Right kidney (tissue), 1 donor: ENCODE results near the gene ABHD17C.
A peak's percentile ranks its signal among the peaks of the same experiment; 100 is the strongest.
"Not testable (repeated sequence)": the region's sequence is repeated elsewhere in the genome, so short reads cannot be mapped to it uniquely, and the experiment has no call there.

ENCODE experiments used
- DNase-seq: peaks from one replicate; pipeline ENCODE4 v3.0.0-alpha.2; 2016

Gene ABHD17C

GRCh38 chr15:80763235-80763634, 68.1 kb downstream of the ABHD17C start:
- DNase-seq: not testable (repeated sequence)

GRCh38 chr15:80764535-80764934, 69.4 kb downstream of the ABHD17C start:
- DNase-seq: no peak

GRCh38 chr15:80766275-80766674, 71.2 kb downstream of the ABHD17C start:
- no peak for DNase-seq

- DNase-seq: no peak
These were observed 73.0 kb downstream of the ABHD17C start for GRCh38 chr15:80768158-80768557.

DNA sequence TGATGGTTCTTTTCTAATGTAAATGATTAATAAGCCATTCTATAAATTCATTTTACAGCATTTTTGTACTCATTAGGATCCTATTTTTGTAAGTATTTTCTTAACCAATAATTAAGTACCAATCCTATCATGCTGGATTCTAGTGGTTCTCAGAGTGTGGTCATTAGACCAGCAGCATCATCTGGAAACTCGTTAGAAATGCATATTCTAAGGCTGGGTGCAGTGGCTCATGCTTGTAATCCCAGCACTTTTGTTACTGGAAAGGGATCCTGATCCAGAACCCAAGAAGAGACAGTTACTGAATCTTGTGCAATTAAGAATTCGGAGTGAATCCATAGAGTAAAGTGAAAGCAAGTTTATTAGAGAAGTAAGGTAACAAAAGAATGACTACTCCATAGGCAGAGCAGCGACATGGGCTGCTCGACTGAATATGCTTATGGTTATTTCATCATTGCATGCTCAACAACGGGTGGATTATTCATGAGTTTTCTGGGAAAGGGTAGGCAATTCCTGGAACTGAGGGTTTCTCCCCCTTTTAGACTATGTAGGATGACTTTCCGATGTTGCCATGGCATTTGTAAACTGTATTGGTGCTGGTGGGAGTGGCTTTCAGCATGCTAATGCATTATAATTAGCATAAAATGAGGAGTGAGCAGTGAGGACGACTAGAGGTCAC, 74.2 kb downstream of the ABHD17C start:
- DNase-seq: no peak

GRCh38 chr15:80769829-80770705, 75.0 kb downstream of the ABHD17C start:
- no peak for DNase-seq

GRCh38 chr15:80773122-80773551, 78.0 kb downstream of the ABHD17C start:
- no peak for DNase-seq

- DNase-seq: no peak
These were observed 78.8 kb downstream of the ABHD17C start for GRCh38 chr15:80773792-80774352.

GRCh38 chr15:80774486-80774885, 79.4 kb downstream of the ABHD17C start:
- DNase-seq: no peak

DNA sequence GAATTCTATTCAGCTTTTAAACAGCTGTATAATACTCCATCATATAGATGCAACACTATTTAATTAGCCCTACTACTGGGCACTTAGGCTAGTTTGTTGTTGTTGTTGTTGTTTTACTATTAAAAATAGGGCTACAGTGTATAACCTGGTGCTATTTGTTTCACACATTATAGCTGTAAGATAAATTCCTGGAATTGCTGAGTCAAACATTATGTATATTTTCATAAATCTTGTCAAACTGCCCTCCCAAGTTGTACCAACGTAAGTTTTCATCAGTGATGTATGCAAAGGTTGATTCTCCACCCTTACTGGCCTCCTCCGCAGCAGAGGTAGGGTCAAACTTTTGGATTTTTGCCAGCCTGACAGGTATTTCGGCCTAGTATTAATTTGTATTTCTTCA, 80.2 kb downstream of the ABHD17C start:
- no peak for DNase-seq

GRCh38 chr15:80776420-80777045, 81.4 kb downstream of the ABHD17C start:
- peak; percentile 37 for DNase-seq

DNA sequence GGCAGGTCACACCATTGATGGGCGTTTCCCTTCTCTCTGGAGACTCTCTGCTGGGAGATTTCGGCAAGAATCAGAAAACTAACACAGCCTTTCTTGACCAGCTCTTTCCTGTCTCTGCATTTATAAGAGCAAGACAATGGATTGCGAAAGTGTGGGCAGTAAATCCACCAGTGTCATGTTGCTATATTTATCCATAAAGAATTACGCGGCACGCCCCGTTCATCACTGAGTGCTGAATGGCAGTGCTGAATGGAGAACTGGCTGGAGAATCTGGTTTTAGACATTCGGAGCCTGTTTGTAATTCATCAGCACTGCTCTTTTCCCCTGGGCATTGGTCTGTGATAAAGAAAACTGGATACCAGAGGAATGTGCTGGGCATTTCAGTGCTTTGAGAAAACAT, 82.0 kb downstream of the ABHD17C start:
- DNase-seq: no peak

- peak; percentile 24 for DNase-seq
These were observed 82.9 kb downstream of the ABHD17C start for GRCh38 chr15:80777826-80778620.

DNA sequence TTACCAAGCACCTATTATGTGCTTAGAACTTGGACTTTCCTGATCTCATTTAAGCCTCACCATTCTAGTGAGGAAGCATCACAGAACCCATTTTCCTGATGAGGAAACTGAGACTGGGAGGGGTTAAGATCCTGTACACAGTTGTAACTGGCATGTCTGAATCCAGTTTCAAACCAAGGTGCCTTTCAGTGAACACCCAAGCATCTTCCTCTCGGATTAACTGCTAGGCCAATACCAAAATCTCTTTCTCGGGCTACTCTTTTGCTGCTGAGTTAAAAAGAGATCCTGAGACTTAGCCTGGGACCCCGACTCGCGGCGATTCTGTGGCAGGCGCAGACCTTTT, 83.5 kb downstream of the ABHD17C start:
- DNase-seq: no peak

- peak; percentile 86 for DNase-seq
These were observed 84.0 kb downstream of the ABHD17C start, which contains the start of gene CEMIP for GRCh38 chr15:80778964-80779657. CEMIP (plus strand) TSS chr15:80779370; CDS start chr15:80873880, 94,510 bp downstream.

DNA sequence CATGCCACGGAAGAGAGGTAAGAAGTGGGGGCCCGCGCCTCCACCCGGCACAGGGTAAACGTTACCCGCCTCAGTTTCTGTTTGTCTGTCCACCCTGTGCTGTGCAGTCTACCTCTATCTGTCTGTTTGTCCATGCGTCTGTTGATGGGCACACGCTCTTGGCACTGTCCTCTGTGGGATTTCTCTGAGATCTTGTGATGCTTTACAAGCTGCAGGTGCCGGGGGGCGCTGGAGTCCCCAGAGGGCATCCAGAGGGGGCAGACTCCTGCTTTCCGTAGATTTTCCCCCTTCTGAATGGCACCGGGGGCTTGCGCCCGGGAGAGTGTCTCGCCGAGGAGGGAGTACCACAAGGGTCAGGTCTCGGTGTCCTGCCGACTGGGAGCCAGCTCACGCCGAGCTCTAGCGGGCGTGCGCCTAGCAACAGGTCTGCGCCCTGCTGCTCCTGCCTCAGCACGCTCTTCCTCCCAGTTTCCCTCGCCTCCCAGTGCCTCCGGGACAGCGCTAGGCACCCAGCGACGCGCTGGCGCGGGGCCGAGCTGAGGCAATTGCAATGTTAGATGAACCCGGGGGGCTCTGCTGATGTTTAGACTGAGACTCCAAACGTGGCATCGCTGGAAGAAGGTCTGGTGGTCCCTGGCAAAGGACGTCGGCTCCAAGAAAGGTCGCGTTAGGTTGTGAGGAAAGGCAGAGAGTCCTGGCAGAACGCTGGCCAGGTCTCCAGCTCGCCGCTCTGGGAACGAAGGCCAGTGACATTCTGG, 84.7 kb downstream of the ABHD17C start:
- DNase-seq: no peak

DNA sequence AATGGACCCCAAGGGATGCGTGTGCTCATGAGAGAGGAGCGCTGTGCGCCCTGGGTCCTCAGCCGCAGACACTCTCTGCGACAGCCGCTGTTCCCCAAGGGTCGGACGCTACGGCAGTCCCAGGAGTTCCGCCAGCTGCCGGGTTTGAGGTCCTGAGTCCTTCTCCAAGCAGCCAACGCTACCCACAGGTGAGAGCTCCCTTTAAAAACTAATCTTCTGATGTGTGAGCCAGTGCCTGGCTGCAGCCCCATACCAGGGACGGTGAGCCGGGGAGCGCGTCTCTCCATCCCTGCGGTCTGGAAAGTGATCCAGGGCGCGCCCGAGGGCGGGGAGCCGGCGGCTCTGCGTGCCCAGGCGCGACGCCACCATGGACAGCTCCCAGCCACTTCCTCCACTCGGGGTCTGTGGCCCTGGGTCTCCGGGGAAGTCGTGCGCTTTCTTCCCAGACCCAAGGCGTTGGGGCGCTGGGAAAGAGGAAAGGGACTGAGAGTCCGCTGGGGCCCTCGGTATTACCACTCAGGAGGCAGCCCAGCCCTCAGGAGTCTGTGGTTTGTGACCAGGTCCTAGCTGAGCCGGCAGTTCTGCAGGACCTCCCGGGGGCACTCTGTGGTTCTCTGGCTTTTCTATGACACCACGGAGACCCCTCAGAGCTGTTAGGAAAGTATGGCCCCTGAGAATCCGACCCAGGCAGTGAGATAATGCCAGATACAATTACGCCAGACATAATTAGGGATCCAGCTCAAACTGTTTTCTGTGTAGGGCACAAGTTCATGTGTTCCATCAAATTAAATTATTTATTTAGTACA, 85.5 kb downstream of the ABHD17C start:
- DNase-seq: peak; percentile 84

DNA sequence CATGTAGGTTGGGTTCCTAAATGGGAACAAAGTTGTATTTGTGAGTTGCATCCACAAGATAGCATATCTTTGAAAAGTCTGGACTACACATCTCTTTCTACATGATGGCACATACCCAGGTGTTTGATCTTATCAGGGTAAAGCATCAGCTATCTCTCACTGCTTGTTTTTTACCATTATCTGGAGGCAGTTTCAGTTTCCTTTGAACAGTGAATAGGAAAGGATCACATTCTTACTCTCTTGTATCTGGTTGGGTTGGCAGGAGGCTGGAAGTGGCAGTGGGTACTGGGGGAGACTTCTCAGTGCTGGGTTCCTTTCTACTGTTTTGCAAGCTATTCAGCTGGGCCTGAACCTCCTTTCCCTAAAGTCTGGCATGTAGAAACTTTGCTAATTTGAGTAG, 88.2 kb downstream of the ABHD17C start:
- no peak for DNase-seq

DNA sequence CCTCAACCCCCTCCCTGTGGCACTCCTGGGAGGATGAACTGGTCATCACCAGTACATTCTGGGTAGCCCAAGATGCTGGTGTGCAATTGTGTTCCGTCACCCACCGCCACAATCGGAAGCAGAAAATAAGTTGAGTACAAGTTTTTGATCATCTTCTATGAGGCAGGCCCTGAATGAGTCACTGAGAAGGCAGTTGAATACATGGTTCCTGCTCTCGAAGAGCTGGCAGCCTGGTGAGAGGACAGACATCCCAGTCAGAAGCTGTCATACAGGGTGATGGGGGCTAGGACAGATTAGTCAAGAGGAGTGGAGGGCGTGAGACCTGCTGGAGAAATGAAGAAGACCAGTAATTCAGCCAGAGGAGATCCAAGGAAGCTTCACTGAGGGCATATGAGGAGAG, 90.2 kb downstream of the ABHD17C start:
- no peak for DNase-seq
